HL-60 (cell line): Measurements from ENCODE around the gene POU2F3.

Source experiments
- DNase-seq, 2 experiments: peaks; one replicate each; pipeline ENCODE4 v3.0.0-alpha.2; 2010 to 2020; ENCODE audit warnings: low read depth in 1 of 2, low spot score in 1 of 2
- H3K27ac ChIP-seq: fragments of 250-450 bp; sonication (Bioruptor Pico); replicated peaks from 2 replicates; pipeline ENCODE4 v1.5.1; 2020; ENCODE audit warnings: mild to moderate bottlenecking, moderate library complexity
- H3K27me3 ChIP-seq: fragments of 250-450 bp; sonication (Bioruptor Pico); 2 replicates; pipeline ENCODE4 v1.5.1; 2021; ENCODE audit warnings: mild to moderate bottlenecking, moderate library complexity; ENCODE audit not compliant: insufficient read depth, poor library complexity, severe bottlenecking
- H3K4me3 ChIP-seq: replicated peaks from 2 replicates; pipeline ENCODE4 v1.5.1; 2011; ENCODE audit warnings: mild to moderate bottlenecking, control low read depth, low read length; ENCODE audit not compliant: insufficient read depth
- GABPA ChIP-seq: IDR thresholded peaks from 2 replicates; pipeline ENCODE4 v1.6.1; 2012; ENCODE audit warnings: low read depth
- POLR2AphosphoS5 ChIP-seq: IDR thresholded peaks from 2 replicates; pipeline ENCODE4 v1.6.1; 2012; ENCODE audit warnings: low read depth
- SPI1 ChIP-seq: IDR thresholded peaks from 2 replicates; pipeline ENCODE4 v1.6.1; 2012; ENCODE audit warnings: low read depth, mild to moderate bottlenecking, borderline replicate concordance
- TF ChIP-seq, protein P1 (sequence below): IDR thresholded peaks from one replicate; pipeline ENCODE4 v1.5.1; 2011; ENCODE audit warnings: low read length, control low read depth, inconsistent platforms; ENCODE audit not compliant: insufficient read depth
- TF ChIP-seq, protein P2 (sequence below): IDR thresholded peaks from 2 replicates; pipeline ENCODE4 v1.6.1; 2012; ENCODE audit warnings: low read depth; ENCODE audit not compliant: insufficient replicate concordance

Gene POU2F3

GRCh38 chr11:120342226-120342625 lies 102.3 kb downstream of the POU2F3 start:
- TF ChIP-seq, protein P1, sequence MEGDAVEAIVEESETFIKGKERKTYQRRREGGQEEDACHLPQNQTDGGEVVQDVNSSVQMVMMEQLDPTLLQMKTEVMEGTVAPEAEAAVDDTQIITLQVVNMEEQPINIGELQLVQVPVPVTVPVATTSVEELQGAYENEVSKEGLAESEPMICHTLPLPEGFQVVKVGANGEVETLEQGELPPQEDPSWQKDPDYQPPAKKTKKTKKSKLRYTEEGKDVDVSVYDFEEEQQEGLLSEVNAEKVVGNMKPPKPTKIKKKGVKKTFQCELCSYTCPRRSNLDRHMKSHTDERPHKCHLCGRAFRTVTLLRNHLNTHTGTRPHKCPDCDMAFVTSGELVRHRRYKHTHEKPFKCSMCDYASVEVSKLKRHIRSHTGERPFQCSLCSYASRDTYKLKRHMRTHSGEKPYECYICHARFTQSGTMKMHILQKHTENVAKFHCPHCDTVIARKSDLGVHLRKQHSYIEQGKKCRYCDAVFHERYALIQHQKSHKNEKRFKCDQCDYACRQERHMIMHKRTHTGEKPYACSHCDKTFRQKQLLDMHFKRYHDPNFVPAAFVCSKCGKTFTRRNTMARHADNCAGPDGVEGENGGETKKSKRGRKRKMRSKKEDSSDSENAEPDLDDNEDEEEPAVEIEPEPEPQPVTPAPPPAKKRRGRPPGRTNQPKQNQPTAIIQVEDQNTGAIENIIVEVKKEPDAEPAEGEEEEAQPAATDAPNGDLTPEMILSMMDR = no peak
- TF ChIP-seq POLR2AphosphoS5 (no peak), GABPA (no peak), SPI1 (no peak)
- TF ChIP-seq, protein P2, sequence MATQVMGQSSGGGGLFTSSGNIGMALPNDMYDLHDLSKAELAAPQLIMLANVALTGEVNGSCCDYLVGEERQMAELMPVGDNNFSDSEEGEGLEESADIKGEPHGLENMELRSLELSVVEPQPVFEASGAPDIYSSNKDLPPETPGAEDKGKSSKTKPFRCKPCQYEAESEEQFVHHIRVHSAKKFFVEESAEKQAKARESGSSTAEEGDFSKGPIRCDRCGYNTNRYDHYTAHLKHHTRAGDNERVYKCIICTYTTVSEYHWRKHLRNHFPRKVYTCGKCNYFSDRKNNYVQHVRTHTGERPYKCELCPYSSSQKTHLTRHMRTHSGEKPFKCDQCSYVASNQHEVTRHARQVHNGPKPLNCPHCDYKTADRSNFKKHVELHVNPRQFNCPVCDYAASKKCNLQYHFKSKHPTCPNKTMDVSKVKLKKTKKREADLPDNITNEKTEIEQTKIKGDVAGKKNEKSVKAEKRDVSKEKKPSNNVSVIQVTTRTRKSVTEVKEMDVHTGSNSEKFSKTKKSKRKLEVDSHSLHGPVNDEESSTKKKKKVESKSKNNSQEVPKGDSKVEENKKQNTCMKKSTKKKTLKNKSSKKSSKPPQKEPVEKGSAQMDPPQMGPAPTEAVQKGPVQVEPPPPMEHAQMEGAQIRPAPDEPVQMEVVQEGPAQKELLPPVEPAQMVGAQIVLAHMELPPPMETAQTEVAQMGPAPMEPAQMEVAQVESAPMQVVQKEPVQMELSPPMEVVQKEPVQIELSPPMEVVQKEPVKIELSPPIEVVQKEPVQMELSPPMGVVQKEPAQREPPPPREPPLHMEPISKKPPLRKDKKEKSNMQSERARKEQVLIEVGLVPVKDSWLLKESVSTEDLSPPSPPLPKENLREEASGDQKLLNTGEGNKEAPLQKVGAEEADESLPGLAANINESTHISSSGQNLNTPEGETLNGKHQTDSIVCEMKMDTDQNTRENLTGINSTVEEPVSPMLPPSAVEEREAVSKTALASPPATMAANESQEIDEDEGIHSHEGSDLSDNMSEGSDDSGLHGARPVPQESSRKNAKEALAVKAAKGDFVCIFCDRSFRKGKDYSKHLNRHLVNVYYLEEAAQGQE = no peak
- H3K27ac ChIP-seq = no peak overlapping the region
- no peak overlapping the region for H3K4me3 ChIP-seq
- no peak for DNase-seq
- peaks cover 71% of the 10 kb centered on the region for H3K27me3 ChIP-seq

- Histone ChIP-seq H3K27me3 (peaks cover 71% of the 10 kb centered on the region), H3K27ac (no peak overlapping the region), H3K4me3 (no peak overlapping the region)
- no peak for DNase-seq
- no peak for TF ChIP-seq GABPA
- TF ChIP-seq, protein P1 = no peak
- TF ChIP-seq POLR2AphosphoS5 = no peak
- TF ChIP-seq, protein P2 = no peak
- TF ChIP-seq SPI1 = no peak
These were observed 102.7 kb downstream of the POU2F3 start for GRCh38 chr11:120342678-120343077.

DNA sequence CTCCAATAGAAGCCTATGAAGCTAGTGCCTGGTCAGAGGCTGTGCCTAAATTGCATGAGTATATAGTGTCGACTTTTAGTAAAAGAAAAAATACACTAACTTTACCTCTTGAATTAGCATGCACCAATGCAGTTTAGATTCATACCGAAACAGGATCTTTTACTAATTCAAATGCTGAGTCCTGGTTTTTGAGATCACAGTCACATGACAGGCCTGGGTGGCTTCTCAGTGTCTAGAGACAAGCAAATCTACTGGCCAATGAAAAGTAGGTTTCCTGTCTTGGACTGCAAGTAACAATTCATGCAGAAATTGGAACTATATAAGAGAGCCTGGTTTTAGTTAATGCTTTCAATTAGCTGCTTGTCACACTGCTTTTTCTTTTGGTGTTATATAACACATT lies 103.5 kb downstream of the POU2F3 start:
- no peak for DNase-seq
- no peak overlapping the region for H3K4me3 ChIP-seq
- H3K27ac ChIP-seq = no peak overlapping the region

More for the DNA sequence above, 103.5 kb downstream of the POU2F3 start:
- TF ChIP-seq POLR2AphosphoS5 = no peak
- no peak for TF ChIP-seq SPI1
- TF ChIP-seq, protein P1 = no peak
- no peak for TF ChIP-seq GABPA
- TF ChIP-seq, protein P2 = no peak
- peaks cover 71% of the 10 kb centered on the region for H3K27me3 ChIP-seq
